Measurements from ENCODE around the gene SPATS2. TPM values are rescaled to one million over a fixed set of nuclear protein-coding genes. Genes with fewer than 3 reads are reported as not detected.

The SPATS2 gene
- total RNA-seq, 1 experiment from 2014 or later: 74.2 TPM

- Histone ChIP-seq H3K36me3 (ENCODE audit: control insufficient read depth in 1 of 2, insufficient read depth in 2 of 2, low read length in 2 of 2) (0 out of 4 replicates have a peak, but pooled peaks cover 0 to 3% of the 10 kb centered on the region in 2 experiments), H3K27ac (ENCODE audit: low read depth, low read length) (no peak overlapping the region), H3K4me2 (ENCODE audit: low read length) (no peak overlapping the region), H3K27me3 (ENCODE audit: insufficient read depth, low read length) (no peaks in the 10 kb centered on the region), H4K20me1 (ENCODE audit: insufficient read depth) (peaks cover 7% of the 10 kb centered on the region; the same call in 1 of the 2 replicates), H3K9ac (ENCODE audit: low read length) (no peak overlapping the region), H3K4me1 (ENCODE audit: control insufficient read depth in 1 of 2, insufficient read depth in 2 of 2, low read length in 2 of 2) (no peaks in the 10 kb centered on the region), H3K79me2 (ENCODE audit: insufficient read depth, low read length) (peaks cover 91% of the 10 kb centered on the region), H3K4me3 (replicated peaks in 1 of 2; ENCODE audit: low read depth in 1 of 2, low read length in 2 of 2) (no peak overlapping the region), H2AFZ (ENCODE audit: low read depth, low read length, poor library complexity, severe bottlenecking) (no peak overlapping the region), H3K9me3 (ENCODE audit: control insufficient read depth in 1 of 2, insufficient read depth in 1 of 2, low read depth in 1 of 2, low read length in 2 of 2) (no peaks in the 10 kb centered on the region), H3K9me2 (ENCODE audit: insufficient read depth) (no peaks in the 10 kb centered on the region)
- TF ChIP-seq, protein P1, sequence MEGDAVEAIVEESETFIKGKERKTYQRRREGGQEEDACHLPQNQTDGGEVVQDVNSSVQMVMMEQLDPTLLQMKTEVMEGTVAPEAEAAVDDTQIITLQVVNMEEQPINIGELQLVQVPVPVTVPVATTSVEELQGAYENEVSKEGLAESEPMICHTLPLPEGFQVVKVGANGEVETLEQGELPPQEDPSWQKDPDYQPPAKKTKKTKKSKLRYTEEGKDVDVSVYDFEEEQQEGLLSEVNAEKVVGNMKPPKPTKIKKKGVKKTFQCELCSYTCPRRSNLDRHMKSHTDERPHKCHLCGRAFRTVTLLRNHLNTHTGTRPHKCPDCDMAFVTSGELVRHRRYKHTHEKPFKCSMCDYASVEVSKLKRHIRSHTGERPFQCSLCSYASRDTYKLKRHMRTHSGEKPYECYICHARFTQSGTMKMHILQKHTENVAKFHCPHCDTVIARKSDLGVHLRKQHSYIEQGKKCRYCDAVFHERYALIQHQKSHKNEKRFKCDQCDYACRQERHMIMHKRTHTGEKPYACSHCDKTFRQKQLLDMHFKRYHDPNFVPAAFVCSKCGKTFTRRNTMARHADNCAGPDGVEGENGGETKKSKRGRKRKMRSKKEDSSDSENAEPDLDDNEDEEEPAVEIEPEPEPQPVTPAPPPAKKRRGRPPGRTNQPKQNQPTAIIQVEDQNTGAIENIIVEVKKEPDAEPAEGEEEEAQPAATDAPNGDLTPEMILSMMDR (IDR thresholded peaks at IDR 0.05 in 2 of 3, conservative IDR thresholded peaks at IDR 0.05 in 1 of 3; ENCODE audit: borderline replicate concordance in 1 of 3, insufficient read depth in 1 of 3, low read depth in 2 of 3, low read length in 2 of 3): 0 out of 6 replicates have a peak, but pooled peaks of 1 of the 3 experiments have one; percentile 12
- TF ChIP-seq, protein P2, sequence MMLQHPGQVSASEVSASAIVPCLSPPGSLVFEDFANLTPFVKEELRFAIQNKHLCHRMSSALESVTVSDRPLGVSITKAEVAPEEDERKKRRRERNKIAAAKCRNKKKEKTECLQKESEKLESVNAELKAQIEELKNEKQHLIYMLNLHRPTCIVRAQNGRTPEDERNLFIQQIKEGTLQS (IDR thresholded peaks at IDR 0.05): no peak
- ATAC-seq (no peak), DNase-seq (ENCODE audit: low read depth, low spot score) (no peak)
- no TSS peak for BruUV-seq (replicated peaks)
- intact Hi-C loops (cut with micrococcal nuclease): no loop called here
- RAD21 ChIA-PET (ENCODE audit: low non-redundant PET in 1 of 2, low total read pairs in 2 of 2, uncharacterized antibody in 2 of 2, unreplicated experiment in 2 of 2): no interaction called here
- POLR2A ChIA-PET: interaction anchor here (1.0 kb wide), 1 partner anchor 76 kb away, joined by 3 read pairs; the partner anchor contains the start of gene SPATS2
- CTCF ChIA-PET: no interaction called here
Measured at GRCh38 chr12:49442915-49443314, 75.7 kb downstream of the SPATS2 start.

- no peak overlapping the region for H3K4me3 ChIP-seq (replicated peaks in 1 of 2; ENCODE audit: low read depth in 1 of 2, low read length in 2 of 2)
- ATAC-seq: no peak
- no peaks in the 10 kb centered on the region for H3K27me3 ChIP-seq (ENCODE audit: insufficient read depth, low read length)
- no peaks in the 10 kb centered on the region for H3K9me2 ChIP-seq (ENCODE audit: insufficient read depth)
- H3K9ac ChIP-seq (ENCODE audit: low read length): no peak overlapping the region
- no peak overlapping the region for H3K4me2 ChIP-seq (ENCODE audit: low read length)
- DNase-seq (ENCODE audit: low read depth, low spot score): no peak
- no peak overlapping the region for H2AFZ ChIP-seq (ENCODE audit: low read depth, low read length, poor library complexity, severe bottlenecking)
- no peaks in the 10 kb centered on the region for H3K4me1 ChIP-seq (ENCODE audit: control insufficient read depth in 1 of 2, insufficient read depth in 2 of 2, low read length in 2 of 2)
- H3K27ac ChIP-seq (ENCODE audit: low read depth, low read length): no peak overlapping the region
- H4K20me1 ChIP-seq (ENCODE audit: insufficient read depth): no peaks in the 10 kb centered on the region
- intact Hi-C loops (cut with micrococcal nuclease): no loop called here
- peaks cover 3% of the 10 kb centered on the region in 2 experiments; a peak in 1 of 4 replicates for H3K36me3 ChIP-seq (ENCODE audit: control insufficient read depth in 1 of 2, insufficient read depth in 2 of 2, low read length in 2 of 2)
- ChIA-PET POLR2A (no interaction called here), RAD21 (ENCODE audit: low non-redundant PET in 1 of 2, low total read pairs in 2 of 2, uncharacterized antibody in 2 of 2, unreplicated experiment in 2 of 2) (no interaction called here), CTCF (no interaction called here)
- H3K79me2 ChIP-seq (ENCODE audit: insufficient read depth, low read length): peaks cover 83% of the 10 kb centered on the region
- no peaks in the 10 kb centered on the region for H3K9me3 ChIP-seq (ENCODE audit: control insufficient read depth in 1 of 2, insufficient read depth in 1 of 2, low read depth in 1 of 2, low read length in 2 of 2)
- no peak for TF ChIP-seq ZNF274 (IDR thresholded peaks at IDR 0.05; ENCODE audit: low read depth, low read length)
- TF ChIP-seq YY1 (IDR thresholded peaks at IDR 0.05; ENCODE audit: extremely low read depth, insufficient replicate concordance, low read depth, low read length): no peak
- BruUV-seq (replicated peaks): no TSS peak
Measured at GRCh38 chr12:49446571-49446970, 79.3 kb downstream of the SPATS2 start.
